ENCODE measurements around the gene COL12A1. TPM values are rescaled to one million over a fixed set of nuclear protein-coding genes. Genes with fewer than 3 reads are reported as not detected.

The COL12A1 gene
- total and polyA plus RNA-seq, 9 of the 15 experiments (the other 6 are each of a cell fraction or from before 2014, with no cell fraction given) = 0.11 TPM; not detected in 8

- TF ChIP-seq, protein P1, sequence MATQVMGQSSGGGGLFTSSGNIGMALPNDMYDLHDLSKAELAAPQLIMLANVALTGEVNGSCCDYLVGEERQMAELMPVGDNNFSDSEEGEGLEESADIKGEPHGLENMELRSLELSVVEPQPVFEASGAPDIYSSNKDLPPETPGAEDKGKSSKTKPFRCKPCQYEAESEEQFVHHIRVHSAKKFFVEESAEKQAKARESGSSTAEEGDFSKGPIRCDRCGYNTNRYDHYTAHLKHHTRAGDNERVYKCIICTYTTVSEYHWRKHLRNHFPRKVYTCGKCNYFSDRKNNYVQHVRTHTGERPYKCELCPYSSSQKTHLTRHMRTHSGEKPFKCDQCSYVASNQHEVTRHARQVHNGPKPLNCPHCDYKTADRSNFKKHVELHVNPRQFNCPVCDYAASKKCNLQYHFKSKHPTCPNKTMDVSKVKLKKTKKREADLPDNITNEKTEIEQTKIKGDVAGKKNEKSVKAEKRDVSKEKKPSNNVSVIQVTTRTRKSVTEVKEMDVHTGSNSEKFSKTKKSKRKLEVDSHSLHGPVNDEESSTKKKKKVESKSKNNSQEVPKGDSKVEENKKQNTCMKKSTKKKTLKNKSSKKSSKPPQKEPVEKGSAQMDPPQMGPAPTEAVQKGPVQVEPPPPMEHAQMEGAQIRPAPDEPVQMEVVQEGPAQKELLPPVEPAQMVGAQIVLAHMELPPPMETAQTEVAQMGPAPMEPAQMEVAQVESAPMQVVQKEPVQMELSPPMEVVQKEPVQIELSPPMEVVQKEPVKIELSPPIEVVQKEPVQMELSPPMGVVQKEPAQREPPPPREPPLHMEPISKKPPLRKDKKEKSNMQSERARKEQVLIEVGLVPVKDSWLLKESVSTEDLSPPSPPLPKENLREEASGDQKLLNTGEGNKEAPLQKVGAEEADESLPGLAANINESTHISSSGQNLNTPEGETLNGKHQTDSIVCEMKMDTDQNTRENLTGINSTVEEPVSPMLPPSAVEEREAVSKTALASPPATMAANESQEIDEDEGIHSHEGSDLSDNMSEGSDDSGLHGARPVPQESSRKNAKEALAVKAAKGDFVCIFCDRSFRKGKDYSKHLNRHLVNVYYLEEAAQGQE (IDR thresholded peaks at IDR 0.05; ENCODE audit: borderline replicate concordance) = peak; percentile 22; the same call in 1 of the 2 replicates
- TF ChIP-seq, protein P1 (CRISPR knock-in tag; IDR thresholded peaks at IDR 0.05; ENCODE audit: low read depth) = no peak
These were observed 24.9 kb upstream of the COL12A1 start (continued) for GRCh38 chr6:75230484-75231325.

Measured in K562 (cell line).